ENCODE data around the gene LMLN.

GRCh38 chr3:198046120-198046857 lies 86.3 kb downstream of the LMLN start:
- no peak for TF ChIP-seq POLR2A (IDR thresholded peaks at IDR 0.05; ENCODE audit: low read length)
- no peak for TF ChIP-seq JUN (IDR thresholded peaks at IDR 0.05)
- no peak for TF ChIP-seq RFX5 (IDR thresholded peaks at IDR 0.05)
- TF ChIP-seq, protein P1, sequence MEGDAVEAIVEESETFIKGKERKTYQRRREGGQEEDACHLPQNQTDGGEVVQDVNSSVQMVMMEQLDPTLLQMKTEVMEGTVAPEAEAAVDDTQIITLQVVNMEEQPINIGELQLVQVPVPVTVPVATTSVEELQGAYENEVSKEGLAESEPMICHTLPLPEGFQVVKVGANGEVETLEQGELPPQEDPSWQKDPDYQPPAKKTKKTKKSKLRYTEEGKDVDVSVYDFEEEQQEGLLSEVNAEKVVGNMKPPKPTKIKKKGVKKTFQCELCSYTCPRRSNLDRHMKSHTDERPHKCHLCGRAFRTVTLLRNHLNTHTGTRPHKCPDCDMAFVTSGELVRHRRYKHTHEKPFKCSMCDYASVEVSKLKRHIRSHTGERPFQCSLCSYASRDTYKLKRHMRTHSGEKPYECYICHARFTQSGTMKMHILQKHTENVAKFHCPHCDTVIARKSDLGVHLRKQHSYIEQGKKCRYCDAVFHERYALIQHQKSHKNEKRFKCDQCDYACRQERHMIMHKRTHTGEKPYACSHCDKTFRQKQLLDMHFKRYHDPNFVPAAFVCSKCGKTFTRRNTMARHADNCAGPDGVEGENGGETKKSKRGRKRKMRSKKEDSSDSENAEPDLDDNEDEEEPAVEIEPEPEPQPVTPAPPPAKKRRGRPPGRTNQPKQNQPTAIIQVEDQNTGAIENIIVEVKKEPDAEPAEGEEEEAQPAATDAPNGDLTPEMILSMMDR (IDR thresholded peaks at IDR 0.05) = no peak
- no peak for TF ChIP-seq CHD2 (IDR thresholded peaks at IDR 0.05; ENCODE audit: low read length, partially characterized antibody)
- no peak for TF ChIP-seq CEBPB (IDR thresholded peaks at IDR 0.05)
- no peak for TF ChIP-seq MAZ (IDR thresholded peaks at IDR 0.05; ENCODE audit: borderline replicate concordance, low read depth, low read length)
- TF ChIP-seq EP300 (IDR thresholded peaks at IDR 0.05) = no peak
- no peak for TF ChIP-seq ESRRA (IDR thresholded peaks at IDR 0.05; ENCODE audit: borderline replicate concordance, low read length)
- TF ChIP-seq USF2 (IDR thresholded peaks at IDR 0.05) = no peak

Data from A549 (cell line).